Stimulated activated CD8-positive, alpha-beta memory T cell treated with anti-CD3 and anti-CD28 coated beads, Interleukin-12 subunit alpha, Interleukin-12 subunit beta, amount 100 ng/mL, for 24 hours (primary cell): ENCODE results near the gene RSAD2.
"Not testable (repeated sequence)": the region's sequence is repeated elsewhere in the genome, so short reads cannot be mapped to it uniquely, and the experiment has no call there.

Source experiments
- DNase-seq: peaks from one replicate; pipeline ENCODE4 v3.0.0-alpha.2; 2020; ENCODE audit errors: extremely low read depth

The RSAD2 gene

GRCh38 chr2:6926071-6926732 is 48.6 kb downstream of the RSAD2 start:
- DNase-seq, result no peak

- no peak for DNase-seq
Measured at GRCh38 chr2:6927186-6927585, 49.6 kb downstream of the RSAD2 start.

GRCh38 chr2:6927753-6928152 is 50.2 kb downstream of the RSAD2 start:
- no peak for DNase-seq

- DNase-seq, result no peak
Measured at GRCh38 chr2:6928452-6928851, 50.9 kb downstream of the RSAD2 start.

GRCh38 chr2:6929196-6929819 is 51.7 kb downstream of the RSAD2 start:
- no peak for DNase-seq

- DNase-seq, result no peak
Measured at GRCh38 chr2:6930923-6931647, 53.5 kb downstream of the RSAD2 start.

GRCh38 chr2:6931753-6932152 is 54.2 kb downstream of the RSAD2 start:
- no peak for DNase-seq

GRCh38 chr2:6932206-6932605 is 54.6 kb downstream of the RSAD2 start:
- no peak for DNase-seq

GRCh38 chr2:6932828-6933227 is 55.3 kb downstream of the RSAD2 start:
- no peak for DNase-seq

- DNase-seq, result no peak
Measured at GRCh38 chr2:6933911-6934310, 56.3 kb downstream of the RSAD2 start.

GRCh38 chr2:6934345-6934744 is 56.8 kb downstream of the RSAD2 start:
- no peak for DNase-seq

- no peak for DNase-seq
Measured at GRCh38 chr2:6934758-6935651, 57.4 kb downstream of the RSAD2 start.

GRCh38 chr2:6935652-6936020 is 58.1 kb downstream of the RSAD2 start:
- DNase-seq, result not testable (repeated sequence)

GRCh38 chr2:6937157-6937556 is 59.6 kb downstream of the RSAD2 start:
- DNase-seq, result no peak

- DNase-seq, result no peak
Measured at GRCh38 chr2:6937582-6937981, 60.0 kb downstream of the RSAD2 start.

- DNase-seq, result no peak
Measured at GRCh38 chr2:6939071-6939470, 61.5 kb downstream of the RSAD2 start.

GRCh38 chr2:6940820-6941219 is 63.2 kb downstream of the RSAD2 start:
- no peak for DNase-seq

GRCh38 chr2:6941299-6942046 is 63.9 kb downstream of the RSAD2 start:
- no peak for DNase-seq

GRCh38 chr2:6942848-6943247 is 65.3 kb downstream of the RSAD2 start:
- no peak for DNase-seq

- no peak for DNase-seq
Measured at GRCh38 chr2:6943523-6943922, 65.9 kb downstream of the RSAD2 start.

GRCh38 chr2:6943971-6944370 is 66.4 kb downstream of the RSAD2 start:
- DNase-seq, result no peak
